ENCODE data around the gene TENM3.
"Not testable (repeated sequence)": the region's sequence is repeated elsewhere in the genome, so short reads cannot be mapped to it uniquely, and the experiment has no call there.

The TENM3 gene

DNA sequence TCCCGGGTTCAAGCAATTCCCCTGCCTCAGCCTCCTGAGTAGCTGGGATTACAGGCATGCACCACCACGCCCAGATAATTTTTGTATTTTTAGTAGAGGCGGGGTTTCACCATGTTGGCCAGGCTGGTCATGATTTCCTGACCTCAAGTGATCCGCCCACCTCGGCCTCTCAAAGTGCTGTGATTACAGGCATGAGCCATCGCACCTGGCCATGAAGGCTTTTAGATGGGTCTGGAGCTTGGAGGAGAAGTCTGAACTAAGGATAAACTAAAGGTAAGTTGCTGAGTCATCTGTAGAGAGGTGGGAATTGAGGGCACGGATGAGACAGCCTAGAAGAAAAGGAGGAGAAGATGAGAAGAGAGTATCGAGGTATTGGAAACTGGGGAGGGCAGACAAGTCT is at the start of gene TENM3:
Gene TENM3, plus strand, starts transcription at position 199 of the 400 bp plus-strand sequence. CDS start 80,619 bp downstream, outside the sequence.
- DNase-seq (ENCODE audit: low read depth, low spot score): not testable (repeated sequence)

- no peak for DNase-seq (ENCODE audit: low read depth, low spot score)
These were observed 48.9 kb upstream of the TENM3 start for GRCh38 chr4:182194091-182194824.

DNA sequence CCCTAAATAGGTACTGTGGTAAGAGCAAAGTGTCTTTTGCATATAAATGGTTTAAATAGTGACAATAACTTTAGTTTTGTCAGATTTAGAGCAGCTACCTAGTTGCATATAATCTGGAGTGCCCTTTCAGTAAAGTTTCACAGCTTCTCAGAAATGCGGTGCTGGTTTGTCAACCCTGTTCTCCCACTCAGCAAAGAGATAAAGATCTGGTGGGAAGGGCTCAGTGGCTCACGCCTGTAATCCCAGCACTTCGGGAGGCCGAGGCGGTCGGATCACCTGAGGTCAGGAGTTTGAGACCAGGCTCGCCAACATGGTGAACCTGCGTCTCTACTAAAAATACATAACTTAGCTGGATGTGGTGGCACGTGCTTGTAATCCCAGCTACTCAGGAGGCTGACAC is 45.6 kb upstream of the TENM3 start:
- no peak for DNase-seq (ENCODE audit: low read depth, low spot score)

GRCh38 chr4:182201871-182202270 is 41.3 kb upstream of the TENM3 start:
- DNase-seq (ENCODE audit: low read depth, low spot score): no peak

DNA sequence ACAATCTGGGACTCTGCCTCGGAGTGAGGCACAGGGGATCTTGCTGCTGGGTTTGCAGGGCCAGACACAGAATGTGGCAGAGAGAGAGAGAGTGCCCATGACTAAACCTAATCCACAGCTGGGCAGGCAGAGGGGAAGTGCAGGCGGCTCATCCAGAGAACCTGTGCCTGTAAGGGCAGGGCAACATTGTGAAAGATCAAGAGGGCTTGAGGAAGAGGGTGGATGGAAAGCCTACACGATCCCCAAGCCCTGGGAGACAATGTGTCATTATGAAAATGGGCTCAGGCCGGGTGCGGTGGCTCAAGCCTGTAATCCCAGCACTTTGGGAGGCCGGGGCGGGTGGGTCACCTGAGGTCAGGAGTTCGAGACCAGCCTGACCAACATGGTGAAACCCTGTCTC is 40.6 kb upstream of the TENM3 start:
- DNase-seq (ENCODE audit: low read depth, low spot score): no peak

DNA sequence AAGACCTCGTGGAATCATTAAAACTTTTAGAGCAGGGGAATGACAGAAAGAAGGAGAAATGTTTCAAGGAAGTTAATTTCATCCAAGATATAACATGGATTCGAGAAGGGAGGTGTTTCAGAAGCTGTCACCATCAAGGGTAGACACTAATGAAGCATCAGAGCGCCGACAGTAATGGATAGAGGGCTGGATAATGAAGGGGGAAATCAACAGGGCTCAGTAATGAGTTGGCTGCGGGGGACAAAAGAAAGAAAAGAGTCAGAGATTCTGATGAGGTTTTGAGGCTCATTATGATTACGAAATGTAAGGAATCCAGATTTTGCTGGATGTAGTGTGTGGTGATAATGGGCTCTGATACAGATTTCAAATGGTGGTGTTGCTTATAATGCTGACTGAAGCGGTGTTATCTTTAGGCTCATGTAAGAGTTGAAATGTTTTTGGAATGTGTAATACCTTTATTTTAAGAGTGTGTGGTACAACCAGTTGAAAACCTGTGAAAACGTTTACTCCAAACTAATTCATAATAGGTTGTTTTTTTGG is 39.3 kb upstream of the TENM3 start:
- DNase-seq (ENCODE audit: low read depth, low spot score): no peak

GRCh38 chr4:182205306-182205705 is 37.9 kb upstream of the TENM3 start:
- DNase-seq (ENCODE audit: low read depth, low spot score): no peak

DNA sequence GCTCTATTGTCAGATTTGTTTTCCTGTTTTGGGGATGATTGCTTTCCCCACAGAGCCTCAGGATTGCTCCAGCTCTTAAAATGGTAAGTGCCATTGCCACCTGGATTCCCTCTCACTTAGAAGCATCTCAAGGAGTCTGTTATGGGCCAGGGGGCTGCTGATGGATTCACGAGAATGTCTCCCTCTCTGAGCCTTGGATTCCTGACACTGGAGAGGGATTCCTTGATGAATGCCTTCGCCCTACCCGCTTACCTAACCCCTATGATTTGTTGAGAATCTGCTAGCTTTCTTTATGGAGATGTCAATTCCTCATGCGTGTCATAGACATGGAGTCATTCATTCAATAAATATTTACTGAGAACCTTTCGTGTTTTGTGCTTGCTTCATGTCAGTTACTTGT is 36.9 kb upstream of the TENM3 start:
- DNase-seq (ENCODE audit: low read depth, low spot score): no peak

DNA sequence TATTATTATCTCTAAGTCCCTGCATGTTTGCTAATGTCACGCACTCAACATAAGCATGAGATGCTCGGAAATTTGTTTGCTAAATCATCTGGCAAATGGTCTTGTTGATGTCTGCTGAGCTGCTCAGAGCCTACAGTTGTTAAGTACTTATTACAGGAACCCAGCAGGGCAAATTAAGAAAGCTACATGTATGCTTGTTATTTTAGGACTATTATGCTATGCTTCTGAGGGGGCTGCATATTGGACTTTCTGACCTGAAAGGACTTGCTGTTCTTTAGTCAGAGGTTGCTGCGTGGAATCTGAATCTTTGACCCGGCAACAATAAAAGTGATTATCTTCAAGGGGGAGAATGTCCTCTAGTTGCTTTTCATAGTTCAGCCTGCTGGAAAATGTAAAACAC is 36.3 kb upstream of the TENM3 start:
- no peak for DNase-seq (ENCODE audit: low read depth, low spot score)

GRCh38 chr4:182207830-182208396 is 35.3 kb upstream of the TENM3 start:
- DNase-seq (ENCODE audit: low read depth, low spot score): peak; percentile 29

DNA sequence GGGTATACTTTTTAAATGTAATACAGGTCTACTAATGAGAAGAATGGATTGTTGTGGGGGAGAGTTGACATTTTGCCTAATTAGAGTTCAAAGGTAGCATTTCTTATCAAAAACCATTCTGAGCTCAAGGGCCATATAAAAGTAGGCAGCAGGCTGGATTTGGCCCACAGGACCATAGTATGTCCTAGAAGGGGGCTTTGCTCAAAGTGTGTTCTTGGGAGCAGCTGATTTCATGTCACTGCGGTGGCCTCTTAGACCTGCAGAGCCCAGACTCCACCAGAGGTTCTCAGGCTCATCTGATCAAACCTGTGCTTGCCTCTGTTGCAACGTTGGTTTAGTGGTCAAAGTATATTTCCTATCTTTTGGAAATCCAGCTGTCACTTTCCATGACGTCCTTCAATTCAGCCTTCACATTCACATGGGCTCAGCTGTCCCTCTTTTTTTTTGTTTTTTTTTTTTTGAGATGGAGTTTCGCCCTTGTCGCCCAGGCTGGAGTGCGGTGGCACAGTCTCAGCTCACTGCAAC is 34.6 kb upstream of the TENM3 start:
- DNase-seq (ENCODE audit: low read depth, low spot score): no peak

DNA sequence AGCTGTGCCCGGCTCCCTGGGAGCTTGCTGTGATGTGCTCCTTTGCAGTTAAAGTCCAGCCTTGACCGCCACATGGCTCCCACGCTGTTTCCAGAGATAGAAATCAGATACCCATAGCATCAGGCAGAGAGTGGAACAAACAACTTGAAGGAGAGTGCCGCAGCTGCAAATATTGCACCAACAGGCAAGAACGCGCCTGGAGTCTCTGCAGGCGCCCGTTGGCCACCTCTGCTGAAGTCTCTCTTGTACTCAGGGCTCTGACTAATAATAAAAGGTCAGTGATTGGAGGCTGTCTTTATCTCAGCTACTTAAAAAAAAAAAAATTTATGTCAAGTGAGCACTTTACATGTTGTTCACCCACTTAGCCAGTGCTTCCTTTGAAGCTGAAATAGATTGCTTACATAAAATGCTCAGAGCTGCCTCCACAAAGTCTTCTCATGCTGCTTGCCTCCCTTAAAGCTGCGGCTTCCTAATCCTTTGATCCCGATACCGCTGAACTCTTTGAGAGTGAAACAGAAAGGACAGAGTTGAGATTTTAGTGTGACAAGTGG is 30.9 kb upstream of the TENM3 start:
- DNase-seq (ENCODE audit: low read depth, low spot score): peak; percentile 45

GRCh38 chr4:182213004-182213403 is 30.2 kb upstream of the TENM3 start:
- no peak for DNase-seq (ENCODE audit: low read depth, low spot score)

- no peak for DNase-seq (ENCODE audit: low read depth, low spot score)
These were observed 28.1 kb upstream of the TENM3 start for GRCh38 chr4:182215148-182215547.

DNA sequence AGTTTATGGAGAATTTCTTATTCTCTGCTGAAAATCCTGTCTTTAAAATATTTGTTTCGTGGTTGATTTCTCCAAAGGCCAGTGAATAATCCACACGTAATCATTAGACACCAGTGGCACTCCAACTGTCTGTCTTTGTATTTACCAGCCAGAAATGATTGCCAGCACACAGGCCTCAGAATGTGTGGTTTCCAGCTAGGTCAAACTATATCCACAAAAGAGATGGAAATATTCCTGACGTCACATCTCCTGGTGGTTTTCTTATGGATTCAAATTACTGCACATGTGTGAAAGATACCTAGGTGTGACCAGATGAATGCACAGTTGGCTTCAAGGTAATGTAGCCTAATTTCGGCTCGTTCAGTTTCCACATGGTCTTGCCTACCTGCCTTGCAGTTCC is 27.2 kb upstream of the TENM3 start:
- no peak for DNase-seq (ENCODE audit: low read depth, low spot score)

- no peak for DNase-seq (ENCODE audit: low read depth, low spot score)
These were observed 23.7 kb upstream of the TENM3 start for GRCh38 chr4:182219411-182220056.

DNA sequence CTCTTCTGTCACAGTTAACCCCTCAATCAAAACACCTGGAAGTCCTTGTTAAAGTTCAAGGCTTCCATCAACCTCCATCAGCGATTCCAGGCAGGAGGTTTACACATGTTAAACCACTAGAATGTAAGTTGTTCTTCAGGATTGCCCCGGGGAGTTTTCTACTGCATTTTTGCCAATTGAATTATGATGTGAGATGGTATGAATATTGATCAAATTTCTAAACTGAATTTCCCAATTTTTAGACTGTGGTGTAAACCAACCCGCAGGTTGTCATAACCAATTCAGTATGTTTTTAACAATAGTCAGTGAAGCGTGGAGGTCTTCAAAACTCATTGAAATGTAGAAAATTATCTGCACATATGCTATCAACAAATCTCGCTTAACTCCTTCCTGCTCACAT is 21.2 kb upstream of the TENM3 start:
- DNase-seq (ENCODE audit: low read depth, low spot score): no peak

DNA sequence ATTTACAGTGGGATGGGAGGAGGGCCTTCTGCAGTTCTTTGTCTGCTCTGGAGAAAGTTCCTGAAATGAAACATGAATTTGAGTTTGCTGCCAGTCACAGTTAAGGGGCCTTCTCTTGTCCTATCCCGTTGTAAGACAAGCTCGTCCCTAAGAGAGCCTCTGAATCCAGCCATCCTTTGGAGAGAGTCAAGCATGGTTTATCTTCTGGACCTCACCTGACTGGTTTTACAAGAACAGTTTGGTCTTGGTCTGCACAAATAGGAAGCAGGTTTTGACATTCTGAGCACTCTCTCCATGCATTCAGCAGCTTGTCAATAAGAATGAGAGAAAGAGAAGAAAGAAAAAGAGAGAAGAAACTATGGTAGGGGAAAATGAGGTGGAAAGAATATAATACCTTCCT is 20.4 kb upstream of the TENM3 start:
- DNase-seq (ENCODE audit: low read depth, low spot score): no peak

GRCh38 chr4:182223708-182224107 is 19.5 kb upstream of the TENM3 start:
- no peak for DNase-seq (ENCODE audit: low read depth, low spot score)

DNA sequence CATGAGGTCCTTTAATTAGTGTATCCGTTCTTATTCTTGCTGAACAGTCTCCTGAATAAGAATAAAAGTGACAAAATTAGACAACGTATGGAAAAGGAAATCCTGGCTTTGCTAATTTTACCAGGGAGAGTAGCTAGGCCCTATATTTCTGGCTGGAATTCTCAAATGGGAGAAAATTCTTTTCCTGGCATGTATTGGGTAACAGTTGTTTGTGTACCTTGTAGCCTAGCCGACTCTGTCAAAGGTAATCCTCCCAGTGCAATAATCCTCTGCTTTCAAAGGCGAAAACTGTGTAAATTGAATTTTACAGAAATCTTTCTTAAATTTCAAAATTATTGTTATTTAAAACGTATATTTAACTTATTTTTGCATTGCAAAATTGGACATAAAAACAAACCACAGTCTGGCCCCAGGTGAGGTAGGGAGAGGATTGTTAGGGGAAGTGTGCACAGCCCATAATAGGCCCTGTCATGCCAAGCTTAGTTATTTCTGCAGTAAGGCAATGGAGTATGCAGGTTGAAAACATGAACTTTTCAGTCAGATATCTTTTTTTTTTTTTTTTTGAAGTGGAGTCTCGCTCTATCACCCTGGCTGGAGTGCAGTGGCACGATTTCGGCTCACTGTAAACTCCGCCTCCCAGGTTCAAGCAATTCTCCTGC is 18.9 kb upstream of the TENM3 start:
- DNase-seq (ENCODE audit: low read depth, low spot score): no peak

DNA sequence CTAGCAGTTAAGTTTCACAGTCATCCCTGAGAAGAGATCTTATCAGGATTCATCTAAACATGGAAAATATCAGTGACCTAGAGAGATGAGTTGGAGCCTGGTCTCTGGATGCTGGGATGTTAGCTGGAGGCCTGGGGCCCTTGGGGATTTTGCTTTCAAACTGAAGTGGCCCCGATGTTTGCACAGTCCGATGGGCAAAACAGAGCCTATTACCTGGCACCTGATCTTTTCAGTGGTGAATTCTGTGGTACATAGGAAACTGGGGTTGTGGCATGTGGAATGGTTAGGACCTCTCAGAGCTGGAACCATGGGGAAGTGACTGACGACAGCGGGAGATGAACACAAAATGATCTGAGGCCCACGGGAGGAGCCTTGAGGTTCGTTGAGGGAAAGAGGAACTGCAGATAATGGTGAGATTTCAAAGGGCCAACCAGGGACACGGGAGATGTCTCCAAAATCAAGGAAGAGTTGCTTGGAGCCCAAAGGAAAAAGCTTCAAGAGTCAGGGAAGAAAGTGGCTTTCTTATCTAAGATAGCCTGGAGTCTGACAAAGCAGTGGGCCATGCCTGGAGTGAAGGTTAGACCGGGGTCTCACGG is 17.8 kb upstream of the TENM3 start:
- no peak for DNase-seq (ENCODE audit: low read depth, low spot score)
